ENCODE measurements around the gene ITGB8. TPM values are rescaled to one million over a fixed set of nuclear protein-coding genes. Genes with fewer than 3 reads are reported as not detected.

ITGB8 gene
- total RNA-seq, 6 donors from 2014 or later: 5.2 to 30.5 (median 9.8) TPM

DNA sequence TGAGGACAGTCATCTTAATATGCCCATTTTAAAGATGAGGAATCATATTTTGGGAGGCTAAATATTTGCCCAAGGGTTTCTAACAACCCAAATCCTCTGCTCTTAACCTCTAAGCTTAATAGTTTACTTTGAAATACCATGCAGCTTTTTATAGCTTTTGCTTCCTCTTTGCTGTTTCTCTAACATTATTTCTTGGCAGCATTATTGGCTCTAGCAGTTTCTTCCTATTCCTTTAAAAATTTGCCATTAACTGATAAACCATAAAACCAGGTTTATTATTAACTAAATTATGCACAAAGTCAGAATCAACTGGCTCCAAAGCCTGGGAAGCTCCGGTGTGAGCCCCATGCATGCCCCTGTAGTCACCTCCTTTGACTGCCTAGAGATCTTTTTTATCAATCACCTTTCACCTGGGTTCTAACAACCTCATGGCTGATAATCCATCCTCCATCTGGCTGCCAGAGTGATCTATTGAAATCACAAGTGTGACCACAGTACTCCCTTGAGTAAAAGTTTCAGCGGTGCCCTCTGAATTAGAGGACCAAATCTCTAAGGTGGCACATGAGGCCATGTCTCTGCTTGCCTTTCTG, 62.4 kb downstream of the ITGB8 start:
- WGBS, 2 donors: 63 to 74% methylated on average over 2 of the region's 2 CpGs
- H3K9me3 ChIP-seq: no peaks in the 10 kb centered on the region
- no peak for DNase-seq
- H3K27me3 ChIP-seq: no peaks in the 10 kb centered on the region
- ATAC-seq (ENCODE audit: low FRiP score in 2 of 2): no peak
- H3K4me1 ChIP-seq: no peaks in the 10 kb centered on the region
- H3K4me3 ChIP-seq: no peak overlapping the region
- TF ChIP-seq POLR2A (IDR thresholded peaks at IDR 0.05) (no peak), POLR2AphosphoS5 (IDR thresholded peaks at IDR 0.05) (no peak), EP300 (IDR thresholded peaks at IDR 0.05) (no peak)
- TF ChIP-seq, protein P1, sequence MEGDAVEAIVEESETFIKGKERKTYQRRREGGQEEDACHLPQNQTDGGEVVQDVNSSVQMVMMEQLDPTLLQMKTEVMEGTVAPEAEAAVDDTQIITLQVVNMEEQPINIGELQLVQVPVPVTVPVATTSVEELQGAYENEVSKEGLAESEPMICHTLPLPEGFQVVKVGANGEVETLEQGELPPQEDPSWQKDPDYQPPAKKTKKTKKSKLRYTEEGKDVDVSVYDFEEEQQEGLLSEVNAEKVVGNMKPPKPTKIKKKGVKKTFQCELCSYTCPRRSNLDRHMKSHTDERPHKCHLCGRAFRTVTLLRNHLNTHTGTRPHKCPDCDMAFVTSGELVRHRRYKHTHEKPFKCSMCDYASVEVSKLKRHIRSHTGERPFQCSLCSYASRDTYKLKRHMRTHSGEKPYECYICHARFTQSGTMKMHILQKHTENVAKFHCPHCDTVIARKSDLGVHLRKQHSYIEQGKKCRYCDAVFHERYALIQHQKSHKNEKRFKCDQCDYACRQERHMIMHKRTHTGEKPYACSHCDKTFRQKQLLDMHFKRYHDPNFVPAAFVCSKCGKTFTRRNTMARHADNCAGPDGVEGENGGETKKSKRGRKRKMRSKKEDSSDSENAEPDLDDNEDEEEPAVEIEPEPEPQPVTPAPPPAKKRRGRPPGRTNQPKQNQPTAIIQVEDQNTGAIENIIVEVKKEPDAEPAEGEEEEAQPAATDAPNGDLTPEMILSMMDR (IDR thresholded peaks at IDR 0.05): no peak
- H3K27ac ChIP-seq: no peak overlapping the region
- H3K36me3 ChIP-seq: no peaks in the 10 kb centered on the region

DNA sequence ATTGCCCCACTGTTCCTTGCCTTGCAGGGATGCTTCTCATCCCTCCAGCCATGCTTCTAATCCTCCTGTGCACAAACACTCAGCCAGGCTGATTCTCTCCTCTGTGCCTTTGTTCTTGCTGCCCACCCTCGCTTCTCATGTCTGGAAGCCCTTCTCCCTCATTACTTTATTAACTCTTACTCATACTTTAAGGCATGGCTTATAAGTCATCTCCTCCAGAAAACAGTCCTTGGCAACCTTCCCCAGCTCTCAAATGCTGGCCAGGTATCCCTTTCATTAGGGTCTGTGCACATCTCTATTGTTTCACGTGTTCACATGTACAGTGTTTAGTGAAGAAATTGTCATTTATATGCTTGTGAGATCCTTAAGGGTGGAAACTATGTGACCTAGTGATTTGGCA, 62.9 kb downstream of the ITGB8 start:
- 89% methylated on average over 2 of the region's 2 CpGs for WGBS, 2 donors

DNA sequence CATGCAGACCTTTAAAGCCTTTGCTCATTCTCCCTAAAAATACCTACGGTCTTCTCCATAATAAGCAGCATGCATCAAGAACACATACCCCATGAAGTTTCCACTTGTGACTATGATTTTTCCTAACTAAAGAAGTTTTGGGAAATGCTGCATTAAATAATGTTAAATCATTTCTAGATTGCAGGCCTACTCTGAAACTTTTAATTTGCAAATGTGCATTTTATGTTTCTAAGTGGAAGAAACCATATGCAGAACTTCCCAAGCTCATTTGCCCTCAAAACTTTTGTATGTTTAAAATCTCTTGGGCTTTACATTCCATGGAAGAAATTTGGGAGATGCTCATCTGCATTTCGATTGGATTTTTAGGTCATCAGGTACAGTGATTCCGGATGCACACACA, 63.6 kb downstream of the ITGB8 start:
- WGBS, 2 donors: 92 to 93% methylated on average over 3 of the region's 3 CpGs
- no peak for DNase-seq
- no peak for ATAC-seq (ENCODE audit: low FRiP score in 2 of 2)
- no peak overlapping the region for H3K27ac ChIP-seq
- TF ChIP-seq, protein P1 (IDR thresholded peaks at IDR 0.05): no peak
- TF ChIP-seq EP300 (IDR thresholded peaks at IDR 0.05) (no peak), POLR2A (IDR thresholded peaks at IDR 0.05) (no peak), POLR2AphosphoS5 (IDR thresholded peaks at IDR 0.05) (no peak)
- no peaks in the 10 kb centered on the region for H3K9me3 ChIP-seq
- H3K4me3 ChIP-seq: no peak overlapping the region
- H3K36me3 ChIP-seq: no peaks in the 10 kb centered on the region
- H3K4me1 ChIP-seq: no peaks in the 10 kb centered on the region
- H3K27me3 ChIP-seq: no peaks in the 10 kb centered on the region

More for the DNA sequence above, 62.9 kb downstream of the ITGB8 start:
- Histone ChIP-seq H3K36me3 (no peaks in the 10 kb centered on the region), H3K4me3 (no peak overlapping the region), H3K27me3 (no peaks in the 10 kb centered on the region), H3K9me3 (no peaks in the 10 kb centered on the region), H3K4me1 (no peaks in the 10 kb centered on the region), H3K27ac (no peak overlapping the region)
- ATAC-seq (ENCODE audit: low FRiP score in 2 of 2) (no peak), DNase-seq (no peak)
- TF ChIP-seq POLR2A (IDR thresholded peaks at IDR 0.05) (no peak), EP300 (IDR thresholded peaks at IDR 0.05) (no peak), POLR2AphosphoS5 (IDR thresholded peaks at IDR 0.05) (no peak)
- TF ChIP-seq, protein P1 (IDR thresholded peaks at IDR 0.05): no peak

DNA sequence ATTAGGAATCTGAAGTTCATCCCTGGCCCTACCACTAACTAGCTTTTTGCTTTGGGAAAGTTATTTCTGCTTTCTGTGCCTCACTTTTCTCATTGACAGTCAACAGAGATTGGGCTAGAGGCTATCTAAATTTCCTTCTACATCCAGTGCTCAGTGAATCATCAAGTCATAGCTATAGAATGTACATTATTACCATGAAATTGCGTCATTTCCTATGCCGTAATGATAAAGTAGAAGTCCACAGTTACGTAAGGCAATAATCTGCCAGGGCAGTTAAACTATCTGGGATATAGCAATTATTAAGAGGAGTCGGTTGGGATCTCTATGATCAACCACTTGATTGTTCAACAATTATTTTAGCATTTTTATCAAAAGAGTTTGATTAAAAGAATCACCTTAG, 64.4 kb downstream of the ITGB8 start:
- Histone ChIP-seq H3K4me3 (no peak overlapping the region), H3K27me3 (no peaks in the 10 kb centered on the region), H3K36me3 (no peaks in the 10 kb centered on the region), H3K9me3 (no peaks in the 10 kb centered on the region), H3K27ac (no peak overlapping the region), H3K4me1 (no peaks in the 10 kb centered on the region)
- ATAC-seq (ENCODE audit: low FRiP score in 2 of 2) (no peak), DNase-seq (no peak)
- WGBS, 2 donors: 69 to 86% methylated on average over 4 of the region's 4 CpGs
- no peak for TF ChIP-seq POLR2A (IDR thresholded peaks at IDR 0.05)
- no peak for TF ChIP-seq POLR2AphosphoS5 (IDR thresholded peaks at IDR 0.05)
- TF ChIP-seq EP300 (IDR thresholded peaks at IDR 0.05): no peak
- TF ChIP-seq, protein P1 (IDR thresholded peaks at IDR 0.05): no peak

DNA sequence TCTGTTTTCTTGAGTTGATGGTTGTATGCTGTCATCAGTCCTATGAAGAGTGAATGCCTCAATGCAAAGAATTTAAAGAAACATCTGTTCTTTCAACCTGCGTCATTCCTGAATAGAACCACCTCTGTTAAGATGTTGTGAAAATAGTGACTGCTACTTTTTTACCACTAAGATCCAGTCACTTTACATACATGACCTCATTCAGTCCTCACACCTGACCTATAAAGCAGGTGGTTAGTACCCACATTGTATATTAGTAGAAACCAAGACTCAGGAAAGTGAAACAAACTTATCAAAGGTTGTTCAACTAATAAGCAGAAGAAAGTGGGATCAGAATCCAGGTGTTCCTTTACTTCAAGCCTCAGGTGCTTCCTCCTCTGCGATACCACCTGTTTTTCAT, 64.8 kb downstream of the ITGB8 start:
- Histone ChIP-seq H3K4me3 (no peak overlapping the region), H3K4me1 (no peaks in the 10 kb centered on the region), H3K9me3 (no peaks in the 10 kb centered on the region), H3K36me3 (no peaks in the 10 kb centered on the region), H3K27ac (no peak overlapping the region), H3K27me3 (no peaks in the 10 kb centered on the region)
- 77 to 90% methylated on average over 2 of the region's 2 CpGs for WGBS, 2 donors
- TF ChIP-seq, protein P1 (IDR thresholded peaks at IDR 0.05): no peak
- no peak for TF ChIP-seq POLR2A (IDR thresholded peaks at IDR 0.05)
- ATAC-seq (ENCODE audit: low FRiP score in 2 of 2) (no peak), DNase-seq (no peak)

Measured in upper lobe of left lung (tissue), 6 donors.